HFF-Myc (cell line): Measurements from ENCODE around the gene CYP4V2.

Experiments
- DNase-seq: peaks from one replicate; pipeline ENCODE4 v3.0.0-alpha.2; 2011; ENCODE audit warnings: low read depth; ENCODE audit errors: extremely low read depth
- H3K4me3 ChIP-seq: replicated peaks from 2 replicates; pipeline ENCODE4 v1.5.1; 2011; ENCODE audit warnings: low read depth, mild to moderate bottlenecking, control low read depth, low read length
- CTCF ChIP-seq: IDR thresholded peaks from 2 replicates; pipeline ENCODE4 v1.5.1; 2012; ENCODE audit warnings: mild to moderate bottlenecking, low read depth, low read length, control low read depth; ENCODE audit errors: missing control alignments

CYP4V2 gene

GRCh38 chr4:186200516-186200915 lies 9.1 kb downstream of the CYP4V2 start:
- DNase-seq = no peak
- no peak overlapping the region for H3K4me3 ChIP-seq
- TF ChIP-seq CTCF = no peak

GRCh38 chr4:186201010-186201409 lies 9.6 kb downstream of the CYP4V2 start:
- TF ChIP-seq CTCF = no peak
- H3K4me3 ChIP-seq = no peak overlapping the region
- DNase-seq = no peak

GRCh38 chr4:186201535-186202230 lies 10.3 kb downstream of the CYP4V2 start:
- DNase-seq = no peak

GRCh38 chr4:186202490-186203140 lies 11.2 kb downstream of the CYP4V2 start:
- no peak for DNase-seq
- no peak overlapping the region for H3K4me3 ChIP-seq
- TF ChIP-seq CTCF = no peak

More at GRCh38 chr4:186201535-186202230, 10.3 kb downstream of the CYP4V2 start:
- H3K4me3 ChIP-seq = no peak overlapping the region
- peak; percentile 77 for TF ChIP-seq CTCF

DNA sequence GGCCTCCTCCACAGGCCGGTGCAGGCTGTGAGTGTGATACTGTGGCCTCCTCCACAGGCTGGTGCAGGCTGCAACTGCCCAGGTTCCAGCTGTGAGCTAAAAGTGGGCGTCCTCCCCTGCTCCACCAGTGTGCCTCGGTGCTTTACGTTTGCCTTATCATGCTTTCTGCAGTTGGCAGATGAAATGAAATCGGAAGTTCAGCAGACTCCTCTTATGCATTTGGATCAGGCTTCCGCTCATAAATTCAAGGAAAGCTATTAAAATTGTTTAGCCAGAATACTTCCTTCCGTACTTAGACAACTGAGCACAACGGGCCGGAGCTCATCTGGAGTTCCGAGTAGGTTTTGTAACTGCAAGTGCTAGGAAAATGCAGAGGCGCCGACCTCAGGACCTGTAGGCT lies 12.0 kb downstream of the CYP4V2 start:
- peak overlapping the region; percentile 41; the same call in 1 of the 2 replicates for H3K4me3 ChIP-seq
- no peak for DNase-seq
- no peak for TF ChIP-seq CTCF

- H3K4me3 ChIP-seq = peak overlapping the region; percentile 41
- no peak for TF ChIP-seq CTCF
- DNase-seq = no peak
These were observed 12.8 kb downstream of the CYP4V2 start for GRCh38 chr4:186204103-186204559.
